ENCODE measurements around the gene HOXB1. TPM values are rescaled to one million over a fixed set of nuclear protein-coding genes. Genes with fewer than 3 reads are reported as not detected.
"Not testable (repeated sequence)": the region's sequence is repeated elsewhere in the genome, so short reads cannot be mapped to it uniquely, and the experiment has no call there.

The HOXB1 gene
- total RNA-seq, 6 donors from 2014 or later, result not detected

DNA sequence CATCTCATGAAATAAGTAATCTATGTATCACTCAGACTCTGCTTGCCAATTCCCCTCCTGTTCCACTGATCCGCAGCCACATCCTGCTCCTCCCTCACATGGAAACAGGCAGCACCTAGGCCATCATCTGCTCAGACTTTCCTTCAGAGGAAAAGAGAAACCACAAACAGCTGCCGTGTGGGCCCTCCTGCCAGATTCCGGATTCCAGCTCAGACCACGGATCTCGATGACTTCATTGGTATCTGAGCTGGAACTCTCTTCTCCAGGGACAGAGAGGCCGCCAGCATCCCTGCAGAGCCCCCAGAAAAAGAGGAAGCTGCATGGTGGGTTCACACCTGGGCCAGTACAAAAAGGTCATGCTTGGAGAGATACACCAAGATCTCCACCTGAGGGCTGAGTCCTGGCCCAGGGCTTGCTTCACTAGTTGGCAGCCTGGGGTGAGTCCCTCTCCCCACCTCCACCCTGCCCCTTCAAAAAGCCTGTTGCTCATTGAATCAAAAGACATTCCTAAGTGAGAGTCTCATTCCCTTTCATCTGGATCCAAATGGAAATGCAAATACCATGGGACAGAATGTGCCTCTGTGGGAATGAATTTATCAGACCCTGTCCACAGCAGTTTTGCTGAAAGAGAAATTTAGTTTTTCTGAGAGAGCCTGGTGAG, 47.2 kb downstream of the HOXB1 start:
- ATAC-seq (ENCODE audit: low FRiP score in 2 of 2) (peak in 1 of 2 donors; percentile 90), DNase-seq (no peak)
- Histone ChIP-seq H3K36me3 (no peaks in the 10 kb centered on the region), H3K9me3 (no peaks in the 10 kb centered on the region), H3K4me1 (peaks cover 0 to 4% (median 0%) of the 10 kb centered on the region in 4 donors), H3K4me3 (no peak overlapping the region), H3K27me3 (no peaks in the 10 kb centered on the region), H3K27ac (no peak overlapping the region)
- WGBS, 2 donors, result 8 to 48% methylated on average over 2 to 6 of the region's 6 CpGs
- TF ChIP-seq POLR2AphosphoS5 (IDR thresholded peaks at IDR 0.05) (no peak), CTCF (IDR thresholded peaks at IDR 0.05) (no peak), POLR2A (IDR thresholded peaks at IDR 0.05) (no peak), EP300 (IDR thresholded peaks at IDR 0.05) (no peak)

GRCh38 chr17:48483004-48483403, 47.8 kb downstream of the HOXB1 start:
- H3K27me3 ChIP-seq, result no peaks in the 10 kb centered on the region
- 77 to 84% methylated on average over 6 of the region's 6 CpGs for WGBS, 2 donors
- H3K9me3 ChIP-seq, result no peaks in the 10 kb centered on the region
- DNase-seq (peak in 1 of 2 donors; percentile 24), ATAC-seq (ENCODE audit: low FRiP score in 2 of 2) (peak in 1 of 2 donors; percentile 3)
- TF ChIP-seq EP300 (IDR thresholded peaks at IDR 0.05) (no peak), POLR2A (IDR thresholded peaks at IDR 0.05) (no peak), POLR2AphosphoS5 (IDR thresholded peaks at IDR 0.05) (no peak), CTCF (IDR thresholded peaks at IDR 0.05) (no peak)
- H3K36me3 ChIP-seq, result no peaks in the 10 kb centered on the region
- H3K4me3 ChIP-seq, result no peak overlapping the region
- H3K27ac ChIP-seq, result no peak overlapping the region
- H3K4me1 ChIP-seq, result peaks cover 0 to 4% (median 0%) of the 10 kb centered on the region in 4 donors

DNA sequence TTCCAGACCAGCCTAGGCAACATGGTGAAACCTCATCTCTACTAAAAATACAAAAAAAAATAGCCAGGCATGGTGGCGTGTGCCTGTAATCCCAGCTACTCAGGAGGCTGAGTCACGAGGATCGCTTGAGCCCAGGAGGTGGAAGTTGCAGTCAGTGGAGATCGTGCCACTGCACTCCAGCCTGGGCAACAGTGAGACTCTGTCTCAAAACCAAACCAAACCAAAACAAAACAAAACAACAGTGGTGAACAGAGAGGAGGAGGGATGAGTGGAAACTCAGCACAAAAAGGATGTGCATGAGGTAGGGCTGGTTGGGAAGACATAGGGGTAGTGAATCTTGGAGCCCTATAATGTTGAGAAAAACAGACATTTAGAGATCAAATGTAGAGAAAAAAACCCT, 48.5 kb downstream of the HOXB1 start:
- H3K9me3 ChIP-seq; ATAC-seq (ENCODE audit: low FRiP score in 2 of 2); H3K27ac ChIP-seq; H3K36me3 ChIP-seq; H3K4me3 ChIP-seq; H3K4me1 ChIP-seq; DNase-seq; H3K27me3 ChIP-seq: not testable (repeated sequence)
- WGBS, 2 donors, result 86 to 89% methylated on average over 4 of the region's 4 CpGs

DNA sequence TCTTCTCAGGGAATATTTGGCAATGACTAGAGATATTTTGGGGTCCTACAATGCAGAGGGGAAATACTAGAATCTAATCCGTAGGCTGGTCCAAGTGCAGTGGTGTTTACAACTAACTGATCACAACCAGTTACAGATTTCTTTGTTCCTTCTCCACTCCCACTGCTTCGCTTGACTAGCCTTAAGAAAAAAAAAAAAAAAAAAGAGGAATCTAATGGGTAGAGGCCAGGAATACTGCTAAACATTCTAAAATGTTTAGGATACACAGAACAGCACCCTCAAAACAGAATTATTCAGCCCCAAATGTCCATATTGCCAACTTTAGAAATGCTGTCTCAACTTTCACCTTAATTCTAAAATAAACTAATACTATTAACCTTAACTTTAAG, 51.8 kb downstream of the HOXB1 start:
- ATAC-seq (ENCODE audit: low FRiP score in 2 of 2), result no peak
- H3K36me3 ChIP-seq, result no peaks in the 10 kb centered on the region
- H3K4me1 ChIP-seq, result peaks cover 0 to 4% (median 0%) of the 10 kb centered on the region in 4 donors
- TF ChIP-seq POLR2A (IDR thresholded peaks at IDR 0.05) (no peak), POLR2AphosphoS5 (IDR thresholded peaks at IDR 0.05) (no peak), CTCF (IDR thresholded peaks at IDR 0.05) (no peak), EP300 (IDR thresholded peaks at IDR 0.05) (no peak)
- no peak for DNase-seq
- no peak overlapping the region for H3K4me3 ChIP-seq
- no peak overlapping the region for H3K27ac ChIP-seq
- WGBS, 2 donors, result 58 to 80% methylated on average over 2 of the region's 2 CpGs
- no peaks in the 10 kb centered on the region for H3K9me3 ChIP-seq
- no peaks in the 10 kb centered on the region for H3K27me3 ChIP-seq

Small RNAs within 50 kb of the gene (small RNA-seq; reads per million reads assigned to genes)
- 0 reads per million in 4 donors for gene RF00019

Other genes starting within 250 kb of the HOXB1 start
- 1 to 10 TPM; 1.9 to 5.3 (median 3.9) TPM for gene SKAP1, start 100.8 kb downstream of the HOXB1 start, total RNA-seq
- 10 to 100 TPM in 2 of 6 donors, 1 to 10 TPM in 4; 1.4 to 16.1 (median 7.4) TPM for gene HOXB2, start 14.1 kb upstream of the HOXB1 start, total RNA-seq
- 1 to 10 TPM in 4 of 6 donors, under 1 TPM in 2; 0.61 to 5.6 (median 2.0) TPM for gene HOXB4, start 47.3 kb upstream of the HOXB1 start, total RNA-seq
- 10 to 100 TPM in 2 of 6 donors, 1 to 10 TPM in 4; 2.9 to 12.6 (median 7.9) TPM for gene HOXB3, start 59.2 kb upstream of the HOXB1 start, total RNA-seq
- gene HOXB5, start 62.8 kb upstream of the HOXB1 start, total RNA-seq, result 1 to 10 TPM in 4 of 6 donors, under 1 TPM in 2; 0.39 to 5.0 (median 1.5) TPM
- gene HOXB6, start 74.0 kb upstream of the HOXB1 start, total RNA-seq, result 10 to 100 TPM in 2 of 6 donors, 1 to 10 TPM in 4; 1.1 to 11.3 (median 7.0) TPM
- gene HOXB7, start 80.0 kb upstream of the HOXB1 start, total RNA-seq, result 1 to 10 TPM in 5 of 6 donors, not detected in 1; 1.1 to 3.7 (median 1.3) TPM
- gene HOXB8, start 84.3 kb upstream of the HOXB1 start, total RNA-seq, result under 1 TPM in 2 of 6 donors, not detected in 4; 0.23 to 0.27 TPM
- gene HOXB9, start 95.3 kb upstream of the HOXB1 start, total RNA-seq, result under 1 TPM in 3 of 6 donors, not detected in 3; 0.20 to 0.30 (median 0.29) TPM
- gene PRAC1, start 191.5 kb upstream of the HOXB1 start, total RNA-seq, result not detected
- not detected for gene PRAC2, start 192.2 kb upstream of the HOXB1 start, total RNA-seq
- not detected for gene HOXB13, start 197.7 kb upstream of the HOXB1 start, total RNA-seq

Data from upper lobe of left lung (tissue), 6 donors.